OCI-LY1 (cell line): ENCODE results near the gene SYCP1.

Experiments used
- EZH2 ChIP-seq: fragments of 200-600 bp; sonication (generic), shearing (Covaris generic); IDR thresholded peaks from 2 replicates; pipeline ENCODE4 v1.8.0; 2017; ENCODE audit warnings: borderline replicate concordance, mixed run types, mild to moderate bottlenecking, antibody characterized with exemption, low read length, moderate library complexity, mixed read lengths
- TF ChIP-seq, protein P1 (sequence below): fragments of 200-600 bp; sonication (generic), shearing (Covaris generic); IDR thresholded peaks from 2 replicates; pipeline ENCODE4 v1.5.1; 2017; ENCODE audit warnings: mild to moderate bottlenecking, antibody characterized with exemption, low read length, moderate library complexity, mixed read lengths

DNA sequence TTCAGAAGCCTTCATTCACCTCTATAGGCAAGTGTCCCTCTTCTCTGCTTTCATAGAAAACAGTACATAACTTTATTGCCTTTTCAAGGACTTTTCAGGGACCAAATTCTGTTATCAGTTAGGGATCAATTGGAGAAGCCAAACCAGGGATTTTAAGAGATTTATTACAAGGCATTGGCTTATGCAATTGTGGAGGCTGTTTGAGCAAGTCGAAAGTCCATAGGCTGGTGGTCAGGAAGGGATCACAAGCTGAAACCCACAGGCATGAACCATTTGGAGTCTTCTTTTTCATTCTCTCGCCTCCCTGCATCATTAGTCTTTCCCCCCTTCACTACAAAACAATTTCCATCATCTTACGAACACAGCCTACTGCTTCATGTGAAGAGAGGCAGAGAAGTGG is 34.8 kb upstream of the SYCP1 start:
- TF ChIP-seq, protein P1, sequence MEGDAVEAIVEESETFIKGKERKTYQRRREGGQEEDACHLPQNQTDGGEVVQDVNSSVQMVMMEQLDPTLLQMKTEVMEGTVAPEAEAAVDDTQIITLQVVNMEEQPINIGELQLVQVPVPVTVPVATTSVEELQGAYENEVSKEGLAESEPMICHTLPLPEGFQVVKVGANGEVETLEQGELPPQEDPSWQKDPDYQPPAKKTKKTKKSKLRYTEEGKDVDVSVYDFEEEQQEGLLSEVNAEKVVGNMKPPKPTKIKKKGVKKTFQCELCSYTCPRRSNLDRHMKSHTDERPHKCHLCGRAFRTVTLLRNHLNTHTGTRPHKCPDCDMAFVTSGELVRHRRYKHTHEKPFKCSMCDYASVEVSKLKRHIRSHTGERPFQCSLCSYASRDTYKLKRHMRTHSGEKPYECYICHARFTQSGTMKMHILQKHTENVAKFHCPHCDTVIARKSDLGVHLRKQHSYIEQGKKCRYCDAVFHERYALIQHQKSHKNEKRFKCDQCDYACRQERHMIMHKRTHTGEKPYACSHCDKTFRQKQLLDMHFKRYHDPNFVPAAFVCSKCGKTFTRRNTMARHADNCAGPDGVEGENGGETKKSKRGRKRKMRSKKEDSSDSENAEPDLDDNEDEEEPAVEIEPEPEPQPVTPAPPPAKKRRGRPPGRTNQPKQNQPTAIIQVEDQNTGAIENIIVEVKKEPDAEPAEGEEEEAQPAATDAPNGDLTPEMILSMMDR: no peak
- TF ChIP-seq EZH2: no peak
